K562 (cell line): Measurements from ENCODE around the gene INCENP. TPM values are rescaled to one million over a fixed set of nuclear protein-coding genes. Genes with fewer than 3 reads are reported as not detected.

Experiments
- BHLHE40 ChIP-seq: IDR thresholded peaks from 2 replicates; pipeline ENCODE4 v1.6.1; 2011; ENCODE audit warnings: low read length, improper control_type of control experiment
- FOSL1 ChIP-seq: fragments of 200-800 bp; sonication (Bioruptor generic); conservative IDR thresholded peaks from 2 replicates; pipeline ENCODE4 v1.6.1; 2016; ENCODE audit warnings: missing genetic modification characterization, missing compliant biosample characterization
- GABPB1 ChIP-seq: sonication (generic); formaldehyde crosslinking; IDR thresholded peaks from 2 replicates; pipeline ENCODE4 v1.8.0; 2022; ENCODE audit warnings: mild to moderate bottlenecking, missing genetic modification reagents
- KDM4B ChIP-seq, 2 experiments: fragments of 450-650 bp in 1 of 2; sonication (generic) in 1 of 2; IDR thresholded peaks; 2 replicates each; pipeline ENCODE4 v1.6.1; 2016 to 2017; ENCODE audit warnings: borderline replicate concordance in 2 of 2, antibody characterized with exemption in 1 of 2, low read depth in 1 of 2, mild to moderate bottlenecking in 1 of 2
- KHSRP ChIP-seq: fragments of 450-650 bp; IDR thresholded peaks from 2 replicates; pipeline ENCODE4 v1.6.1; 2017
- MLLT1 ChIP-seq, 2 experiments: fragments of 450-650 bp; IDR thresholded peaks; 2 replicates each; pipeline ENCODE4 v1.6.1; 2016
- PML ChIP-seq: IDR thresholded peaks from 2 replicates; pipeline ENCODE4 v1.6.1; 2012; ENCODE audit warnings: low read length, inconsistent platforms
- PPARD ChIP-seq: fragments of 250-450 bp; sonication (Bioruptor Pico); IDR thresholded peaks from 2 replicates; pipeline ENCODE4 v1.8.0; 2022; ENCODE audit warnings: inconsistent platforms, mild to moderate bottlenecking, moderate library complexity
- SMAD1 ChIP-seq: fragments of 150-350 bp; IDR thresholded peaks from 2 replicates; pipeline ENCODE4 v1.6.1; 2014; ENCODE audit warnings: low read length, low read depth; ENCODE audit not compliant: partially characterized antibody
- TEAD4 ChIP-seq, 2 experiments: sonication (generic) in 1 of 2; formaldehyde crosslinking in 1 of 2; IDR thresholded peaks; 2 replicates each; pipeline versions ENCODE4 v1.6.1 to v1.8.0; 2012 to 2022; ENCODE audit warnings: borderline replicate concordance in 1 of 2, inconsistent platforms in 1 of 2, low read length in 1 of 2, mild to moderate bottlenecking in 1 of 2, missing genetic modification reagents in 1 of 2
- TRIM28 ChIP-seq: fragments of 450-650 bp; IDR thresholded peaks from 2 replicates; pipeline ENCODE4 v1.6.1; 2017
- ZBTB9 ChIP-seq: fragments of 450-650 bp; formaldehyde crosslinking; IDR thresholded peaks from 2 replicates; pipeline ENCODE4 v1.4.0; 2020; ENCODE audit warnings: mild to moderate bottlenecking, moderate library complexity
- ZNF586 ChIP-seq: fragments of 450-650 bp; formaldehyde crosslinking; conservative IDR thresholded peaks from 2 replicates; pipeline ENCODE4 v1.4.0; 2020; ENCODE audit warnings: mild to moderate bottlenecking, moderate library complexity
- ZNF592 ChIP-seq: fragments of 450-650 bp; IDR thresholded peaks from 2 replicates; pipeline ENCODE4 v1.6.1; 2017; ENCODE audit warnings: antibody characterized with exemption, mild to moderate bottlenecking
- ZNF639 ChIP-seq, 2 experiments: fragments of 200-800 bp in 1 of 2; sonication (Bioruptor generic) in 1 of 2; sonication (generic) in 1 of 2; formaldehyde crosslinking in 1 of 2; IDR thresholded peaks in 1 of 2; conservative IDR thresholded peaks in 1 of 2; 2 replicates each; pipeline versions ENCODE4 v1.5.0 to v1.6.1; 2016 to 2020; ENCODE audit warnings: missing compliant biosample characterization in 1 of 2, missing genetic modification characterization in 1 of 2, missing genetic modification reagents in 1 of 2
- ZNF717 ChIP-seq: fragments of 250-450 bp; sonication (Bioruptor Pico); IDR thresholded peaks from 2 replicates; pipeline ENCODE4 v1.5.0; 2021
- polyA plus RNA-seq, 8 experiments: library from polyadenylated mRNA; depleted of rRNA in 4 of 8; stranded (reverse) in 5 of 8; unstranded in 3 of 8; fragments of >200 nt; fragmentation: Nextera tagmentation in 2 of 8; fragmentation: Illumina TruSeq in 1 of 8; extraction: Ambion mirVana in 2 of 8; extraction: Trizol in 1 of 8; gene quantifications; 2 replicates each; pipeline versions ENCODE4 v1.2.1 to v1.2.3, GENCODE V29; 2011 to 2014; ENCODE audit warnings: inconsistent platforms in 1 of 8, missing spikeins in 1 of 8
- total RNA-seq, 7 experiments: library from RNA; depleted of rRNA in 6 of 7; stranded (reverse); fragments of >200 nt in 6 of 7; fragmentation: Illumina TruSeq in 2 of 7; extraction: Trizol in 2 of 7; gene quantifications; 2 replicates each; pipeline versions ENCODE4 v1.2.1 to v1.2.3, GENCODE V29; 2011 to 2021; ENCODE audit warnings: low replicate concordance in 1 of 7
- TF ChIP-seq, protein P1 (sequence below): fragments of 150-350 bp; conservative IDR thresholded peaks from 2 replicates; pipeline ENCODE4 v1.6.1; 2014; ENCODE audit warnings: low read length

The INCENP gene
- total and polyA plus RNA-seq, 9 of the 15 experiments (the other 6 are each of a cell fraction or from before 2014, with no cell fraction given) = 1.1 to 97.9 (median 28.2) TPM

GRCh38 chr11:62108971-62109404, 14.8 kb upstream of the INCENP start (continued):
- TF ChIP-seq, protein P1, sequence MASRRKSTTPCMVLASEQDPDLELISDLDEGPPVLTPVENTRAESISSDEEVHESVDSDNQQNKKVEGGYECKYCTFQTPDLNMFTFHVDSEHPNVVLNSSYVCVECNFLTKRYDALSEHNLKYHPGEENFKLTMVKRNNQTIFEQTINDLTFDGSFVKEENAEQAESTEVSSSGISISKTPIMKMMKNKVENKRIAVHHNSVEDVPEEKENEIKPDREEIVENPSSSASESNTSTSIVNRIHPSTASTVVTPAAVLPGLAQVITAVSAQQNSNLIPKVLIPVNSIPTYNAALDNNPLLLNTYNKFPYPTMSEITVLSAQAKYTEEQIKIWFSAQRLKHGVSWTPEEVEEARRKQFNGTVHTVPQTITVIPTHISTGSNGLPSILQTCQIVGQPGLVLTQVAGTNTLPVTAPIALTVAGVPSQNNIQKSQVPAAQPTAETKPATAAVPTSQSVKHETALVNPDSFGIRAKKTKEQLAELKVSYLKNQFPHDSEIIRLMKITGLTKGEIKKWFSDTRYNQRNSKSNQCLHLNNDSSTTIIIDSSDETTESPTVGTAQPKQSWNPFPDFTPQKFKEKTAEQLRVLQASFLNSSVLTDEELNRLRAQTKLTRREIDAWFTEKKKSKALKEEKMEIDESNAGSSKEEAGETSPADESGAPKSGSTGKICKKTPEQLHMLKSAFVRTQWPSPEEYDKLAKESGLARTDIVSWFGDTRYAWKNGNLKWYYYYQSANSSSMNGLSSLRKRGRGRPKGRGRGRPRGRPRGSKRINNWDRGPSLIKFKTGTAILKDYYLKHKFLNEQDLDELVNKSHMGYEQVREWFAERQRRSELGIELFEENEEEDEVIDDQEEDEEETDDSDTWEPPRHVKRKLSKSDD = no peak
- peak; percentile 8; the same call in 1 of the 2 replicates for TF ChIP-seq BHLHE40
- TF ChIP-seq ZNF717 = no peak
- peak; percentile 31; the same call in 1 of the 2 replicates for TF ChIP-seq GABPB1 (CRISPR knock-in tag)
- TF ChIP-seq TRIM28 = no peak
- TF ChIP-seq PPARD = no peak
- TF ChIP-seq FOSL1 = peak; percentile 36; the same call in 1 of the 2 replicates
- TF ChIP-seq ZNF639 (CRISPR knock-in tag; conservative IDR thresholded peaks at IDR 0.05 in 1 of 2, IDR thresholded peaks at IDR 0.05 in 1 of 2) = no peak
- TF ChIP-seq MLLT1 (IDR thresholded peaks at IDR 0.05) = peak in 1 of 2 experiments; percentile 78; a peak in 1 of 4 replicates
- TF ChIP-seq PML = peak; percentile 31; the same call in 1 of the 2 replicates
- TF ChIP-seq ZBTB9 (CRISPR knock-in tag) = no peak
- no peak for TF ChIP-seq ZNF586
- TF ChIP-seq ZNF592 = no peak
- no peak for TF ChIP-seq SMAD1
- TF ChIP-seq TEAD4 (IDR thresholded peaks at IDR 0.05; ENCODE audit: low read length) = peak; percentile 85
- TF ChIP-seq TEAD4 (CRISPR knock-in tag; IDR thresholded peaks at IDR 0.05; ENCODE audit: borderline replicate concordance) = no peak
- no peak for TF ChIP-seq KHSRP
- no peak for TF ChIP-seq KDM4B (IDR thresholded peaks at IDR 0.05; ENCODE audit: borderline replicate concordance in 2 of 2, low read depth in 1 of 2)
